GM19099 (cell line): ENCODE data around the gene GALNT2.

Experiments
- POLR2A ChIP-seq: IDR thresholded peaks from 3 replicates; pipeline ENCODE4 v1.6.1; 2011; ENCODE audit warnings: low read depth; ENCODE audit not compliant: insufficient read length; ENCODE audit errors: extremely low read depth

Gene GALNT2

GRCh38 chr1:230091473-230092231 lies 24.6 kb downstream of the GALNT2 start:
- no peak for TF ChIP-seq POLR2A

- no peak for TF ChIP-seq POLR2A
Measured at GRCh38 chr1:230094746-230095145, 27.7 kb downstream of the GALNT2 start.

GRCh38 chr1:230095938-230096337 lies 28.9 kb downstream of the GALNT2 start:
- TF ChIP-seq POLR2A: no peak

- no peak for TF ChIP-seq POLR2A
Measured at GRCh38 chr1:230097370-230097769, 30.3 kb downstream of the GALNT2 start.

- no peak for TF ChIP-seq POLR2A
Measured at GRCh38 chr1:230098723-230099122, 31.7 kb downstream of the GALNT2 start.

- no peak for TF ChIP-seq POLR2A
Measured at GRCh38 chr1:230099465-230099864, 32.4 kb downstream of the GALNT2 start.

GRCh38 chr1:230100932-230101331 lies 33.9 kb downstream of the GALNT2 start:
- no peak for TF ChIP-seq POLR2A

- TF ChIP-seq POLR2A: no peak
Measured at GRCh38 chr1:230101556-230101955, 34.5 kb downstream of the GALNT2 start.

- TF ChIP-seq POLR2A: no peak
Measured at GRCh38 chr1:230102046-230102445, 35.0 kb downstream of the GALNT2 start.

- no peak for TF ChIP-seq POLR2A
Measured at GRCh38 chr1:230102472-230102871, 35.4 kb downstream of the GALNT2 start.

GRCh38 chr1:230103306-230104173 lies 36.5 kb downstream of the GALNT2 start:
- TF ChIP-seq POLR2A: no peak

- no peak for TF ChIP-seq POLR2A
Measured at GRCh38 chr1:230104395-230105244, 37.6 kb downstream of the GALNT2 start.

- no peak for TF ChIP-seq POLR2A
Measured at GRCh38 chr1:230105245-230105753, 38.3 kb downstream of the GALNT2 start.

- TF ChIP-seq POLR2A: no peak
Measured at GRCh38 chr1:230105754-230106625, 39.0 kb downstream of the GALNT2 start.

- no peak for TF ChIP-seq POLR2A
Measured at GRCh38 chr1:230107941-230108340, 40.9 kb downstream of the GALNT2 start.

- no peak for TF ChIP-seq POLR2A
Measured at GRCh38 chr1:230108580-230108979, 41.5 kb downstream of the GALNT2 start.
